Karpas-422 (cell line): ENCODE measurements around the gene PELI3. TPM values are rescaled to one million over a fixed set of nuclear protein-coding genes. Genes with fewer than 3 reads are reported as not detected.

Experiments used
- DNase-seq: peaks from one replicate; pipeline ENCODE4 v3.0.0-alpha.2; 2015
- H2AFZ ChIP-seq: fragments of 200-600 bp; sonication (generic); 2 replicates; pipeline ENCODE4 v1.6.1; 2014; ENCODE audit warnings: antibody characterized with exemption, low read length, mixed read lengths
- H3K27ac ChIP-seq: fragments of 200-600 bp; sonication (generic); 2 replicates; pipeline ENCODE4 v1.5.1; 2014; ENCODE audit warnings: mild to moderate bottlenecking, low read length, moderate library complexity
- H3K27me3 ChIP-seq: fragments of 200-600 bp; sonication (generic); 2 replicates; pipeline ENCODE4 v1.6.1; 2014; ENCODE audit warnings: low read length, mixed read lengths
- H3K36me3 ChIP-seq: fragments of 200-600 bp; sonication (generic); 2 replicates; pipeline ENCODE4 v1.6.1; 2014; ENCODE audit warnings: low read length, mixed read lengths; ENCODE audit not compliant: insufficient read depth
- H3K4me1 ChIP-seq: fragments of 200-600 bp; sonication (generic); 2 replicates; pipeline ENCODE4 v1.6.1; 2014; ENCODE audit warnings: mild to moderate bottlenecking, low read length, mixed read lengths
- H3K4me2 ChIP-seq: fragments of 200-600 bp; sonication (generic); 2 replicates; pipeline ENCODE4 v1.6.1; 2014; ENCODE audit warnings: low read length, low read depth, mild to moderate bottlenecking; ENCODE audit not compliant: poor library complexity, severe bottlenecking
- H3K4me3 ChIP-seq: fragments of 200-600 bp; sonication (generic); 2 replicates; pipeline ENCODE4 v1.5.1; 2014; ENCODE audit warnings: mild to moderate bottlenecking, antibody characterized with exemption, low read length, mixed read lengths
- H3K79me2 ChIP-seq: fragments of 200-600 bp; sonication (generic); 2 replicates; pipeline ENCODE4 v1.6.1; 2014; ENCODE audit warnings: mild to moderate bottlenecking, low read length, mixed read lengths
- H3K9ac ChIP-seq: fragments of 200-600 bp; sonication (generic); 2 replicates; pipeline ENCODE4 v1.6.0; 2014; ENCODE audit warnings: low read length
- H3K9me2 ChIP-seq: fragments of 200-600 bp; sonication (generic), shearing (Covaris generic); replicated peaks from 2 replicates; pipeline ENCODE4 v1.6.0; 2014; ENCODE audit warnings: mild to moderate bottlenecking, low read length, moderate library complexity; ENCODE audit not compliant: insufficient read depth
- H3K9me3 ChIP-seq: fragments of 300-700, 200-600 bp; sonication (generic); 2 replicates; pipeline ENCODE4 v1.6.1; 2014; ENCODE audit warnings: low read length, mixed read lengths
- H4K20me1 ChIP-seq: fragments of 200-600 bp; sonication (generic); 2 replicates; pipeline ENCODE4 v1.6.1; 2014; ENCODE audit warnings: mild to moderate bottlenecking, antibody characterized with exemption, low read length, low read depth; ENCODE audit not compliant: insufficient read depth
- total RNA-seq: library from RNA; depleted of rRNA; stranded (reverse); fragments of >200 nt; shearing (Covaris generic); gene quantifications from 2 replicates; pipeline ENCODE4 v1.2.3, GENCODE V29; 2014; ENCODE audit warnings: low replicate concordance

The PELI3 gene
- total RNA-seq, 1 experiment from 2014 or later: 6.7 TPM

GRCh38 chr11:66473167-66473566 is 6.5 kb downstream of the PELI3 start:
- Histone ChIP-seq H3K27me3 (no peaks in the 10 kb centered on the region), H3K9me3 (no peaks in the 10 kb centered on the region), H3K4me2 (no peak overlapping the region), H3K9me2 (no peaks in the 10 kb centered on the region), H3K36me3 (no peaks in the 10 kb centered on the region), H3K9ac (no peak overlapping the region), H2AFZ (no peak overlapping the region), H3K27ac (no peak overlapping the region), H4K20me1 (no peaks in the 10 kb centered on the region), H3K4me3 (no peak overlapping the region), H3K79me2 (no peaks in the 10 kb centered on the region), H3K4me1 (no peaks in the 10 kb centered on the region)
- no peak for DNase-seq

- Histone ChIP-seq H3K4me1 (peaks cover 4% of the 10 kb centered on the region; the same call in 1 of the 2 replicates), H3K9me3 (no peaks in the 10 kb centered on the region), H2AFZ (no peak overlapping the region), H3K79me2 (0 out of 2 replicates have a peak, but pooled peaks cover 4% of the 10 kb centered on the region), H3K36me3 (no peaks in the 10 kb centered on the region), H4K20me1 (no peaks in the 10 kb centered on the region), H3K4me2 (no peak overlapping the region), H3K4me3 (no peak overlapping the region), H3K9ac (no peak overlapping the region), H3K27ac (no peak overlapping the region), H3K9me2 (no peaks in the 10 kb centered on the region), H3K27me3 (no peaks in the 10 kb centered on the region)
- DNase-seq: no peak
Observed at GRCh38 chr11:66473608-66474515, 7.2 kb downstream of the PELI3 start.

GRCh38 chr11:66475349-66476172 is 8.9 kb downstream of the PELI3 start:
- Histone ChIP-seq H3K4me1 (peaks cover 9% of the 10 kb centered on the region), H3K4me3 (no peak overlapping the region), H3K79me2 (peaks cover 15% of the 10 kb centered on the region), H2AFZ (no peak overlapping the region), H4K20me1 (no peaks in the 10 kb centered on the region; the same call in 1 of the 2 replicates), H3K36me3 (no peaks in the 10 kb centered on the region), H3K27ac (no peak overlapping the region), H3K4me2 (no peak overlapping the region), H3K9me3 (no peaks in the 10 kb centered on the region), H3K9me2 (no peaks in the 10 kb centered on the region), H3K9ac (no peak overlapping the region), H3K27me3 (no peaks in the 10 kb centered on the region)
- no peak for DNase-seq

GRCh38 chr11:66476173-66476840 is 9.6 kb downstream of the PELI3 start:
- Histone ChIP-seq H3K9ac (no peak overlapping the region), H4K20me1 (peaks cover 3% of the 10 kb centered on the region; the same call in 1 of the 2 replicates), H3K36me3 (no peaks in the 10 kb centered on the region), H3K4me3 (no peak overlapping the region), H3K4me2 (no peak overlapping the region), H2AFZ (no peak overlapping the region), H3K4me1 (peaks cover 16% of the 10 kb centered on the region), H3K9me3 (no peaks in the 10 kb centered on the region), H3K27me3 (no peaks in the 10 kb centered on the region), H3K27ac (no peak overlapping the region), H3K9me2 (no peaks in the 10 kb centered on the region), H3K79me2 (peaks cover 22% of the 10 kb centered on the region)
- DNase-seq: no peak

- H3K79me2 ChIP-seq: peaks cover 28% of the 10 kb centered on the region
- no peak overlapping the region for H2AFZ ChIP-seq
- no peak for DNase-seq
- peaks cover 19% of the 10 kb centered on the region for H3K4me1 ChIP-seq
- no peaks in the 10 kb centered on the region for H3K27me3 ChIP-seq
- H3K9ac ChIP-seq: no peak overlapping the region
- no peaks in the 10 kb centered on the region for H3K36me3 ChIP-seq
- H3K4me2 ChIP-seq: no peak overlapping the region
- no peaks in the 10 kb centered on the region for H3K9me3 ChIP-seq
- no peak overlapping the region for H3K27ac ChIP-seq
- no peaks in the 10 kb centered on the region for H3K9me2 ChIP-seq
- H4K20me1 ChIP-seq: peaks cover 3% of the 10 kb centered on the region; the same call in 1 of the 2 replicates
- no peak overlapping the region for H3K4me3 ChIP-seq
Observed at GRCh38 chr11:66476841-66477251, 10.1 kb downstream of the PELI3 start.

- no peaks in the 10 kb centered on the region for H3K9me3 ChIP-seq
- peaks cover 28% of the 10 kb centered on the region for H3K79me2 ChIP-seq
- no peak overlapping the region for H2AFZ ChIP-seq
- H3K27ac ChIP-seq: no peak overlapping the region
- no peaks in the 10 kb centered on the region for H3K36me3 ChIP-seq
- peaks cover 26% of the 10 kb centered on the region for H3K4me1 ChIP-seq
- H3K27me3 ChIP-seq: no peaks in the 10 kb centered on the region
- no peaks in the 10 kb centered on the region for H3K9me2 ChIP-seq
- no peak overlapping the region for H3K9ac ChIP-seq
- DNase-seq: no peak
- peaks cover 3% of the 10 kb centered on the region; the same call in 1 of the 2 replicates for H4K20me1 ChIP-seq
- H3K4me3 ChIP-seq: no peak overlapping the region
- H3K4me2 ChIP-seq: no peak overlapping the region
Observed at GRCh38 chr11:66477263-66478201, 10.8 kb downstream of the PELI3 start.

GRCh38 chr11:66478729-66479393 is 12.2 kb downstream of the PELI3 start:
- H3K9ac ChIP-seq: peak overlapping the region; percentile 81
- peaks cover 28% of the 10 kb centered on the region for H3K79me2 ChIP-seq
- H3K27ac ChIP-seq: no peak overlapping the region
- H3K36me3 ChIP-seq: no peaks in the 10 kb centered on the region
- H3K4me1 ChIP-seq: peaks cover 28% of the 10 kb centered on the region
- H4K20me1 ChIP-seq: peaks cover 3% of the 10 kb centered on the region; the same call in 1 of the 2 replicates
- no peaks in the 10 kb centered on the region for H3K27me3 ChIP-seq
- no peaks in the 10 kb centered on the region for H3K9me3 ChIP-seq
- no peaks in the 10 kb centered on the region for H3K9me2 ChIP-seq
- H3K4me2 ChIP-seq: peak overlapping the region; percentile 84
- H2AFZ ChIP-seq: 0 out of 2 replicates have a peak overlapping the region, but pooled peaks have one; percentile 22
- H3K4me3 ChIP-seq: peak overlapping the region; percentile 88
- DNase-seq: peak; percentile 77
